Activated T-helper 1 cell treated with anti-CD3 and anti-CD28 coated beads, Interleukin-12 subunit alpha, Interleukin-12 subunit beta, Interleukin-2, Interleukin-4 antibody, amounts not matched to agents 30 ng/mL and 10 ng/mL and 1 ng/mL, durations not matched to agents 14 hours and 24 hours and 36 hours (primary cell): Measurements from ENCODE around the gene PACRG. TPM values are rescaled to one million over a fixed set of nuclear protein-coding genes. Genes with fewer than 3 reads are reported as not detected.

ENCODE experiments used
- DNase-seq: peaks from one replicate; pipeline ENCODE4 v3.0.0; 2021; ENCODE audit warnings: low spot score
- H3K27ac Mint-ChIP-seq: one replicate; pipeline ENCODE4 v1.8.0; 2021; ENCODE audit warnings: mild to moderate bottlenecking, mixed read lengths
- H3K27me3 Mint-ChIP-seq: one replicate; pipeline ENCODE4 v1.8.0; 2022; ENCODE audit warnings: mild to moderate bottlenecking, moderate library complexity, mixed read lengths; ENCODE audit not compliant: insufficient read depth
- H3K36me3 Mint-ChIP-seq: one replicate; pipeline ENCODE4 v1.8.0; 2021; ENCODE audit warnings: low read depth, mixed read lengths
- H3K4me1 Mint-ChIP-seq: one replicate; pipeline ENCODE4 v1.8.0; 2021; ENCODE audit warnings: low read depth, mixed read lengths
- H3K4me3 Mint-ChIP-seq: one replicate; pipeline ENCODE4 v1.8.0; 2021; ENCODE audit warnings: mild to moderate bottlenecking, moderate library complexity, mixed read lengths
- H3K9me3 Mint-ChIP-seq: one replicate; pipeline ENCODE4 v1.8.0; 2021; ENCODE audit warnings: mixed read lengths
- intact Hi-C: fragments of 100-400 bp; cut with micrococcal nuclease; formaldehyde crosslinking; loops from one replicate; pipeline ENCODE4 v1.15.1; 2024
- total RNA-seq: library from RNA; stranded (reverse); gene quantifications from 2 replicates; pipeline ENCODE4 v1.2.3, GENCODE V29; 2022

Gene PACRG
- total RNA-seq, 1 donor from 2014 or later, result 0.36 TPM

- Mint-ChIP-seq H3K4me3 (no peak overlapping the region), H3K27me3 (no peaks in the 10 kb centered on the region), H3K36me3 (no peaks in the 10 kb centered on the region), H3K9me3 (no peaks in the 10 kb centered on the region), H3K4me1 (no peaks in the 10 kb centered on the region), H3K27ac (no peak overlapping the region)
- intact Hi-C loops, result no loop called here
- DNase-seq, result no peak
These were observed 134.7 kb downstream of the PACRG start for GRCh38 chr6:162862462-162862861.

GRCh38 chr6:162862941-162863340 lies 135.2 kb downstream of the PACRG start:
- H3K4me3 Mint-ChIP-seq, result no peak overlapping the region
- H3K9me3 Mint-ChIP-seq, result no peaks in the 10 kb centered on the region
- no peaks in the 10 kb centered on the region for H3K36me3 Mint-ChIP-seq
- DNase-seq, result no peak
- intact Hi-C loops, result no loop called here
- no peaks in the 10 kb centered on the region for H3K4me1 Mint-ChIP-seq
- H3K27ac Mint-ChIP-seq, result no peak overlapping the region
- H3K27me3 Mint-ChIP-seq, result no peaks in the 10 kb centered on the region

- Mint-ChIP-seq H3K4me1 (no peaks in the 10 kb centered on the region), H3K27me3 (no peaks in the 10 kb centered on the region), H3K9me3 (no peaks in the 10 kb centered on the region), H3K36me3 (no peaks in the 10 kb centered on the region), H3K4me3 (no peak overlapping the region), H3K27ac (no peak overlapping the region)
- DNase-seq, result no peak
- intact Hi-C loops, result no loop called here
These were observed 136.0 kb downstream of the PACRG start for GRCh38 chr6:162863821-162864220.

- Mint-ChIP-seq H3K9me3 (no peaks in the 10 kb centered on the region), H3K27me3 (no peaks in the 10 kb centered on the region), H3K27ac (no peak overlapping the region), H3K4me3 (no peak overlapping the region), H3K36me3 (no peaks in the 10 kb centered on the region), H3K4me1 (no peaks in the 10 kb centered on the region)
- intact Hi-C loops, result no loop called here
- no peak for DNase-seq
These were observed 137.1 kb downstream of the PACRG start for GRCh38 chr6:162864911-162865310.

- no peaks in the 10 kb centered on the region for H3K27me3 Mint-ChIP-seq
- no peaks in the 10 kb centered on the region for H3K9me3 Mint-ChIP-seq
- no peaks in the 10 kb centered on the region for H3K36me3 Mint-ChIP-seq
- intact Hi-C loops, result no loop called here
- no peaks in the 10 kb centered on the region for H3K4me1 Mint-ChIP-seq
- H3K4me3 Mint-ChIP-seq, result no peak overlapping the region
- no peak overlapping the region for H3K27ac Mint-ChIP-seq
- no peak for DNase-seq
These were observed 138.9 kb downstream of the PACRG start for GRCh38 chr6:162866656-162867055.

- Mint-ChIP-seq H3K4me1 (no peaks in the 10 kb centered on the region), H3K9me3 (no peaks in the 10 kb centered on the region), H3K36me3 (no peaks in the 10 kb centered on the region), H3K27ac (no peak overlapping the region), H3K4me3 (no peak overlapping the region), H3K27me3 (no peaks in the 10 kb centered on the region)
- intact Hi-C loops, result no loop called here
- DNase-seq, result no peak
These were observed 140.6 kb downstream of the PACRG start for GRCh38 chr6:162868397-162868796.

- intact Hi-C loops, result no loop called here
- DNase-seq, result no peak
- Mint-ChIP-seq H3K27ac (no peak overlapping the region), H3K9me3 (no peaks in the 10 kb centered on the region), H3K27me3 (no peaks in the 10 kb centered on the region), H3K36me3 (no peaks in the 10 kb centered on the region), H3K4me3 (no peak overlapping the region), H3K4me1 (no peaks in the 10 kb centered on the region)
These were observed 144.2 kb downstream of the PACRG start for GRCh38 chr6:162871966-162872365.

- no peaks in the 10 kb centered on the region for H3K9me3 Mint-ChIP-seq
- DNase-seq, result no peak
- intact Hi-C loops, result no loop called here
- H3K4me3 Mint-ChIP-seq, result no peak overlapping the region
- H3K27me3 Mint-ChIP-seq, result no peaks in the 10 kb centered on the region
- H3K27ac Mint-ChIP-seq, result no peak overlapping the region
- H3K36me3 Mint-ChIP-seq, result no peaks in the 10 kb centered on the region
- H3K4me1 Mint-ChIP-seq, result no peaks in the 10 kb centered on the region
These were observed 145.8 kb downstream of the PACRG start for GRCh38 chr6:162873537-162873936.

- no peak for DNase-seq
- H3K36me3 Mint-ChIP-seq, result no peaks in the 10 kb centered on the region
- intact Hi-C loops, result no loop called here
- H3K9me3 Mint-ChIP-seq, result no peaks in the 10 kb centered on the region
- H3K4me3 Mint-ChIP-seq, result no peak overlapping the region
- no peaks in the 10 kb centered on the region for H3K27me3 Mint-ChIP-seq
- no peaks in the 10 kb centered on the region for H3K4me1 Mint-ChIP-seq
- H3K27ac Mint-ChIP-seq, result no peak overlapping the region
These were observed 147.3 kb downstream of the PACRG start for GRCh38 chr6:162875070-162875469.

GRCh38 chr6:162882801-162883481 lies 155.2 kb downstream of the PACRG start:
- H3K4me3 Mint-ChIP-seq, result no peak overlapping the region
- no peaks in the 10 kb centered on the region for H3K36me3 Mint-ChIP-seq
- H3K4me1 Mint-ChIP-seq, result no peaks in the 10 kb centered on the region
- H3K27ac Mint-ChIP-seq, result no peak overlapping the region
- no peaks in the 10 kb centered on the region for H3K9me3 Mint-ChIP-seq
- DNase-seq, result no peak
- H3K27me3 Mint-ChIP-seq, result no peaks in the 10 kb centered on the region
- intact Hi-C loops, result no loop called here

GRCh38 chr6:162887981-162888689 lies 160.4 kb downstream of the PACRG start:
- no peak overlapping the region for H3K27ac Mint-ChIP-seq
- intact Hi-C loops, result no loop called here
- H3K9me3 Mint-ChIP-seq, result no peaks in the 10 kb centered on the region
- no peak overlapping the region for H3K4me3 Mint-ChIP-seq
- no peaks in the 10 kb centered on the region for H3K36me3 Mint-ChIP-seq
- no peaks in the 10 kb centered on the region for H3K27me3 Mint-ChIP-seq
- DNase-seq, result no peak
- no peaks in the 10 kb centered on the region for H3K4me1 Mint-ChIP-seq

- intact Hi-C loops, result no loop called here
- no peaks in the 10 kb centered on the region for H3K27me3 Mint-ChIP-seq
- H3K4me3 Mint-ChIP-seq, result no peak overlapping the region
- no peaks in the 10 kb centered on the region for H3K9me3 Mint-ChIP-seq
- no peaks in the 10 kb centered on the region for H3K36me3 Mint-ChIP-seq
- H3K27ac Mint-ChIP-seq, result no peak overlapping the region
- no peaks in the 10 kb centered on the region for H3K4me1 Mint-ChIP-seq
- DNase-seq, result no peak
These were observed 161.5 kb downstream of the PACRG start for GRCh38 chr6:162889303-162889702.

GRCh38 chr6:162898011-162898410 lies 170.2 kb downstream of the PACRG start:
- Mint-ChIP-seq H3K4me1 (no peaks in the 10 kb centered on the region), H3K9me3 (no peaks in the 10 kb centered on the region), H3K27ac (no peak overlapping the region), H3K36me3 (no peaks in the 10 kb centered on the region), H3K27me3 (no peaks in the 10 kb centered on the region), H3K4me3 (no peak overlapping the region)
- intact Hi-C loops, result no loop called here
- no peak for DNase-seq
